ENCODE measurements around the gene SPATA16.
"Not testable (repeated sequence)": the region's sequence is repeated elsewhere in the genome, so short reads cannot be mapped to it uniquely, and the experiment has no call there.

The SPATA16 gene

GRCh38 chr3:172869368-172869771 is 271.7 kb downstream of the SPATA16 start:
- no peak for DNase-seq

GRCh38 chr3:172868582-172869200 is 272.3 kb downstream of the SPATA16 start:
- no peak for DNase-seq

- not testable (repeated sequence) for DNase-seq
Observed at GRCh38 chr3:172866726-172867350, 274.2 kb downstream of the SPATA16 start.

- DNase-seq, result no peak
Observed at GRCh38 chr3:172859041-172859440, 282.0 kb downstream of the SPATA16 start.

GRCh38 chr3:172856795-172857742 is 284.0 kb downstream of the SPATA16 start:
- no peak for DNase-seq

- DNase-seq, result no peak
Observed at GRCh38 chr3:172855037-172855436, 286.0 kb downstream of the SPATA16 start.

- DNase-seq, result no peak
Observed at GRCh38 chr3:172853921-172854666, 286.9 kb downstream of the SPATA16 start.

GRCh38 chr3:172853005-172853404 is 288.0 kb downstream of the SPATA16 start:
- no peak for DNase-seq

- no peak for DNase-seq
Observed at GRCh38 chr3:172848910-172849309, 292.1 kb downstream of the SPATA16 start.

- no peak for DNase-seq
Observed at GRCh38 chr3:172847292-172847691, 293.7 kb downstream of the SPATA16 start.

GRCh38 chr3:172846706-172847105 is 294.3 kb downstream of the SPATA16 start:
- DNase-seq, result no peak

- no peak for DNase-seq
Observed at GRCh38 chr3:172846103-172846561, 294.9 kb downstream of the SPATA16 start.

- DNase-seq, result no peak
Observed at GRCh38 chr3:172844428-172844827, 296.6 kb downstream of the SPATA16 start.

GRCh38 chr3:172840913-172841312 is 300.1 kb downstream of the SPATA16 start:
- no peak for DNase-seq

- DNase-seq, result no peak
Observed at GRCh38 chr3:172840463-172840862, 300.6 kb downstream of the SPATA16 start.

GRCh38 chr3:172839679-172840078 is 301.4 kb downstream of the SPATA16 start:
- no peak for DNase-seq
